ENCODE results near the gene TGFBRAP1.
"Not testable (repeated sequence)": the region's sequence is repeated elsewhere in the genome, so short reads cannot be mapped to it uniquely, and the experiment has no call there.

The TGFBRAP1 gene

DNA sequence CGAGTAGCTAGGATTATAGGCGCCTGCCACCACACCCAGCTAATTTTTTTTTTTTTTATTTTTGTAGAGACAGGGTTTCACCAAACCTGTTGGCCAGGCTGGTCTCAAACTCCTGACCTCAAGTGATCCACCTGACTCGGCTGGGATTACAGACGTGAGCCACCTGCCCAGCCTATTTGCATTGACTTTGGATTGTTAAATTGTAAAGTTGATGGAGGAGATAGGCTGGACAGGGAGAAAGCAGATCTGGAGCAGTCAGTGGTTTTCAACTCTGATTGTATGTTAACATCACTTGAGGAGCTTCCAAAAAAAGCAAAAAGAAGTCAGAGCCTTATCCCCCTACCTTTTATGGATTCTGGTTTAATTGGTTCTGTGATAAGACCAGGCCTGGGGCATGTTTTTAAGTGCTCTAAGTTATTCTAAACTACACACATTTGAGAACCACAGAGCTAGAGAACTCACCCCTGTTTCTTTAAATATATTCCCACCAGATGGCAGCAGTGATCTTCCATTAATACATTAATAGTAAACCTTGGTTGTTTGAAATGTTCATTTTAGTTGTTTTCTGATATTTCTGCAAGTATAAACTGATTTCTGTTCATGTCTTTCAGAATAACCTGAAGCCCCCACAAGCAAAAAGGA lies 15.3 kb upstream of the TGFBRAP1 start:
- DNase-seq, result no peak

GRCh38 chr2:105339414-105339813 lies 9.9 kb upstream of the TGFBRAP1 start:
- DNase-seq, result no peak

- no peak for DNase-seq
Observed at GRCh38 chr2:105338020-105338385, 8.5 kb upstream of the TGFBRAP1 start.

DNA sequence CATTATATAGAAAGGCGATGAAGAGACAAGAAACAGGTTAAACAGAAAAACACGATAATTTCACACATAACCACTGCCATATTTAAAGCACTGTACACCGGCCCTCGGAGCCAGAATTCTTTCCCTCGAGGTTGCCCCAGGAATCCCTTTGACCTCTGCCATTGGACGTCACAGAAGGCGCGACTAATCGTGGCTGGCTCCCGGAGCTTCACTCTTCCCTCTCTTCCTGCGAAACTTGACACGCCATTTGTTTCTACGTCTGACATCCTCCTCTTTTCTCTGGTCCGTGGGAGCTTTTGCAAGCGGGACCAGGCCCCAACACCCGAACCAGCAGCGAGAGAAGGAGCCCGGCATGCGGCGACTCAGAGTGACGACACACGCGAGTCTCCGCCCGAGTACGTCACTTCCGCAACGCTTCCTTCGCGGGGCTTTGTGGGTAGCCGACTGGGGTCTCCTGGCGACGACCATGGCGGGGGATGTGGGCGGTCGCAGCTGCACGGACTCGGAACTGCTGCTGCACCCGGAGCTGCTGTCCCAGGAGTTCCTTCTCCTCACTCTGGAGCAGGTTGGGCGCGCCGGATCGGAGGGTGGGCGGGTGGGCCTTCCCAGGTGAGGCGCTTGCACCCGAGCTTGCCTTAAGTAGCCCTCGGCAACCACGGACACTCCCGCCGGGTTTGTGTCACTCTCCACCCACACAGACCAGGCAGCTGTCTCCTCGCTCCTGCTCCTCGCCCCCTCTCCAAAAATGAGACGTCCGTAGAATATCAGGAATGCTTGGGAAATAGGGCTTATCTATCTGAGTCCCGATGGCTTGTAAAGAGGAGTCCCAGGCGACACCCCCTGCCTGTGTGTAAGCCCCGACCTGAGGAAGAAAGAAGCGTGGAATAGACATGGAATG lies 7.8 kb upstream of the TGFBRAP1 start, which contains the start of gene C2orf49:
Gene C2orf49, plus strand, starts transcription at position 419 of the 898 bp plus-strand sequence. Its CDS starts 48 bp downstream, at position 467.
- peak; percentile 87 for DNase-seq

DNA sequence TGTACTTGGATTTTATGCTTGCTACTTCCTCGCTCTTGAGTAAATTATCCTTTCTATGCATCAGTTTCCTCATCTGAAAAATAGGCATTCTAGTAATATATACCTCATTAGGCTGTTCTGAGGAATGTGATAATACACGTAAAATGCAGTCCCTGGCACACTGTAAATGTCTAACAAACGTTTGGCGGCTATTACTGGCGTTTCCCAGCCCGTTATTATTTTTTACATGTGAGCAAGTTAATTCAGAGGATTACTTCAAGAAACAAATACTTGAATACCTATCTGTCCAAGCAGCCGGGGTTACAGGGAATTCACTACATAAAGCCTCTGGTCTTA lies 7.2 kb upstream of the TGFBRAP1 start:
- no peak for DNase-seq

GRCh38 chr2:105335469-105335868 lies 5.9 kb upstream of the TGFBRAP1 start:
- no peak for DNase-seq

- no peak for DNase-seq
Observed at GRCh38 chr2:105334211-105334610, 4.7 kb upstream of the TGFBRAP1 start.

DNA sequence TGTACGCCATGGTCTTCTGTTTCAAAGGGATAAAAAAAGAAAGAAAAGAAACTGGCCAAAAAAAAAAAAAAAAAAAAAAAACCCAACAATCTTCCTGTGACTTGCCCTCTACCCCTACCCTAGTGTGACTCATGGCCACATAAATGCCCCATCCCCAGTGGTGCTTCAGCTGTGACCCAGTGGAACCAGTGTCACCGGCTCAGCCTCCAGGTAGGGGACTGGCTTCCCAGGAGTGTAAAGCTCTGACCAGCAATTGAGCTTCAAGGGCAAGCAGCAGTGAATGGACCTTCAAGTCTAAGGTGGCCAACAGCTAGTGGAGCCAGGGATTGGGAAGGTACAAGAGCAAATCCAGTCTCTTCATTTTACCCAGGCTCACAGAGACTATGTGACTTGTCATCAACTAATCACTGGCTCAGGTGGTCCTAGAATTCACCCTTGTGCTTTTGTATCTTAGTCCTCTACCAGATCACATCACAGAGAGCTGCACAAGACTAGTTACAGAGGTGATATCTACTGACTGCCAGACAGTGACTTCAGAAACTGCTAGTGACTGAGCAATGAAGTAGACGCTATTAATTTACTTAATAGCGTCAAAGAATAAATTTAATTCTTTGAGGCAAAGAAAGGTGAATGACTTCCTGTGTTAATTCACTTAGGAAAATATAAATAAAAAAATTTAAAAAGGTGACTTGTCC lies 1.3 kb upstream of the TGFBRAP1 start:
- no peak for DNase-seq

DNA sequence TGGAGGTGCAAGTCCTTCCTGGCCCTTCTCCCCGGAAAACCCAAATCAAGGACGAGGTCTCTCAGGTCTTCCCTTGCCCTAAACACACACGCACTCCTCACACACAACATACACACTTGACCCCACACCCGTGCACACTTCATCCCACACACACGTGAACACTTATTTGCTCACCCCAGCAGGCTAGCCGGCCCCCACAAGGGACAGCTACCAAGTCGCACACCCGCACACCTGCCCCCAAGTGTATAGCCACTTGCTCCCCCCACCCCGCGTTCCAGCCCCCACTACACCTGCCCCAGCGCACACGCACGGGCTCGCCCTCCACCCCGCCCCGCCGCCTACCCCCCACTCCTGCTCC lies 359 bp downstream of the TGFBRAP1 start:
- no peak for DNase-seq

DNA sequence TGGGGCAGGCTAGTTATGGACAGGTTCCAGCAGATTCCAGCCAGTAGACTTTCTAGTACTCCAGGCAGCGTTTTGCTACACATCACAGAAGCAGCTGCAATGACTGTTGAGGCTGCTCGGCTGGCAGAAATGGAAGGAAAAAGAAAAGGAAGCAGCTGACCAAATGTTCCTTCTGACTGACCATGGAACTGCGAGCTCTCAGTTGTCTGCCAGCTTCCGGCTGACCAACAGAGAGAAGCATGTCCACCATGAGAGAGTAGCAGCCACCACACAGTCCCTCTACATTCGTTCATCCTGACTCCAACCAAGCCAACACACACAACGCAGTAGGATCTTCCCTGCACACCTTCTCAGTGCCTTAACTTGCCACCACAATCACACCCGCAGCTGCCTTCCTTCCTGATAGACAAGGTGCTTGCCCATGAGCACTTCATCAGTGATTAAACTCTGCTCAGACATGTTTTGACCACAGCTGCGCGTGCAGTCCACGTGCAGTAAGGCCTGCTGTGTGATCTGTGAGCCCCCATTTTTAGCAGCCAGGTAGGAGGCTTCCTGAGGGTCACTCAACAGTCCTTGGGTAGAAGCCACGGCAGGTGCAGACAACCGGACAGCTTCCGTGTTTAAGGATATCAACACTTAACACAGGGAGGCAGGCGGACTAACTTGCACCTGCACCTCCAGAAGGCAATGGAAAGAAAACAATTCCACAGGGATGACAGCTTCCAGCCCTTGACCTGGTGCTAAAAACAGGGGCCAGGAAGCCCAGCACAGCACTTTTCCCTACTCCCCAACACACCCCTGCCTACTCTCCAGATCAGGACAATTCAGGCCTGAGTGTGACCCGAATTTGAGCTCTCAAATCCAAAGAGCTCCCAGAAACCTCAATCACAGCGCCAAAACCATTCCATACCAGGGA lies 996 bp downstream of the TGFBRAP1 start:
- peak; percentile 59 for DNase-seq

- no peak for DNase-seq
Observed at GRCh38 chr2:105327690-105328089, 1.8 kb downstream of the TGFBRAP1 start.

DNA sequence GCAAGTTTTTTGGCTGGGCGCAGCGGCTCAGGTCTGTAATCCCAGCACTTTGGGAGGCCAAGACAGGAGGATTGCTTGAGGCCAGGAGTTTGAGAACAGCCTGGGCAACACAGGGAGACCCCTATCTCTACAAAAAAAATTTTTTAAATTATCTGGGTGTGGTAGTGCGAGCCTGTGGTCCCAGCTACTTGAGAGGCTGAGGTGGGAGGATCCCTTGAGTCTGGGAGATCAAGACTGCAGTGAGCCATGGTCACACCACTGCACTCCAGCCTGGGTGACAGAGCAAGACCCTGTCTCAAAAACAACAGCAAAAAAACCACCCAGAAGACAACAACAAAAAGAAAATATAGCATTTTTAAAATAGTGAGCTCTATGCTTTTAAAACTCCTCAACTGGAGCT lies 2.3 kb downstream of the TGFBRAP1 start:
- DNase-seq, result not testable (repeated sequence)

GRCh38 chr2:105325389-105325963 lies 4.1 kb downstream of the TGFBRAP1 start:
- DNase-seq, result no peak

DNA sequence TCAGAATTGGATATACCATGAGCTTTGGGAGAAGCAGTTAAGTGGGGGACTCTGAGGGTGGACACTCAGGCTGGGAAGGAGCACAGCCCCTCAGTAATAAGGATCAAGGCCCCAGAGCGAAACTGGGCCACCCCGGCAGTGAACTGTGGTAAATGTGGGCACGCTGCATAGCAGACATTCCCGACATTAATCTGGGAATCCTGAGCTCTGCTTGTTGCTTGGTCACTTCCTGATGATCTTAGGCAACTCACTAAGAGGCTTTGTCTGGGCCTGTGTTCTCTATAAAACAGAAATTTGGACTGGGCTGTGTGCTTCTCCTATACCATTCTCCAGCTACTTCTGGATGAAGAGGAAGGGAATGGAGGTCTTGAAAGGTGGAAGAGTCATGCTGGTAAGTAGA lies 4.8 kb downstream of the TGFBRAP1 start:
- DNase-seq, result no peak

DNA sequence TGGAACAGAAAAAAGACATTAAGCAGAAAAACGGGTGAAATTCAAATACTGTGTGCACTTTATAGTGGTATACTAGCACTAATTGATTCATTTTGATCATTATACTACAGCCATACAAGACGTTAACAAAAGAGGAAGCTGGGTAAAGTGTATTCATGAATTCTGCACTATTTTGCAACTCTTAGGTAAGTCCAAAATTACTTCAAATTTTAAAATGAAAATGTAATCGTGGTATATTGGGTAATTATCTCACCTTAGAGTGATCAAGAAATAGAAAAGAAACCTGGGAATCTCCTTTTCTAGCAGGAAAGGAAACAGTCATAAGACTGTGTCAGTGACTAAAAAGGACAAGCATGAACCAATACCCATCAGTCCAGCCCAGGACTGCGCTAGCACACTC lies 5.4 kb downstream of the TGFBRAP1 start:
- DNase-seq, result no peak

- DNase-seq, result no peak
Observed at GRCh38 chr2:105323111-105323510, 6.4 kb downstream of the TGFBRAP1 start.

DNA sequence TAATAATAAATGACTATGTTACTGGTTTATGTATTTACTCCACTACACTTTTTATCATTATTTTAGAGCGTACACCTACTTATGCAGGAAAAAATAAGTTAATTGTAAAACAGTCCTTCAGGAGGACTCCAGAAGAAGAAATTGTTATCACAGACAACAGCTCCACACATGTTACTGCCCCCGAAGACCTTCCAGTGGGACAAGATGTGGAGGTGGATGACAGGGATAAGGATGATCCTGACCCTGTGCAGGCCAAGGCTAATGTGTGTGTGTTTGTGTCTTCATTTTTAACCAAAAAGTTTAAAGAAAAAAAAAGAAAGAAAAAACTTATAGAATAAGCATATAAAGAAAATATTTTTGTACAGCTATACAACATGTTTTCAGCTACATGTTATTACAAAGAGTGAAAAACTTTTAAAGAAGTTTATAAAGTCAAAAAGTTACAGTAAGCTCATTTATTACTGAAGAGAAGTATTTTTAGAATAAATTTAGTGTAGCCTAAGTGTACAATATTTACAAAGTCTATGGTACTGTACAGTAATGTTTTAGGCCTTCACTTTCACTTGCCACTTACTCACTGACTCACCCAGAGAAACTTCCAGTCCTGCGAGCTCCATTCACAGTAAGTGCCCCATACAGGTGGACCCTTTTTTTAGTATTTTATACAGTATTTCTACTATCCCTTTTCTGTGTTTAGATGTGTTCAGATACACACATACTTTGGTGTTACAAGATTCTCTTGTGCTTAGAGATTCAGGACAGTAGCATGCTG lies 7.5 kb downstream of the TGFBRAP1 start:
- DNase-seq, result no peak

DNA sequence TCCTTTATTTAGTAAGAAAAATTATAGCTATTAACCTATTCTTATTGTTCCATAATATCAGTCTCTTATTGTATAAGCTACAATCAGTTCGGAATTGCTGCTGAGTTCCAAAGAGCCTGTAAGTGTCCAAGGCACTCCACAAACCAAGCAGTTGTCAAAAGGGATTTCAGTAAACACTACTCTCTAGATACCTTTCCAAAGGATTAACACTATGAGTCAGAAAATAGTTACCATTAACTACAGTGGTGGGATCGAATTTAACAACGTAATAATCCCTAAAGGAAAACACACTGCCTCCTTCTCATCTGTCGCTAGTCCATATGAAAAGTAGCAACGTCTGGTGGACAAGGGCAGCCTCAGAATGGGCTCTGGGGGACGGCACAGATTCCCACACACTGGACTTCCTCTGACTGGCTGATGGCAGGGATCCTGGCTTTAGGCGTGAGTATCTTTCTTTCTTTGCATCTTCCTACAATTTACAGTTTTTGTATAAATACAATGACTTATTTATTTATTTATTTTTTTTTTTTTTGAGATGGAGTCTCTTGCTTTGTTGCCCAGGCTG lies 8.8 kb downstream of the TGFBRAP1 start:
- no peak for DNase-seq

DNA sequence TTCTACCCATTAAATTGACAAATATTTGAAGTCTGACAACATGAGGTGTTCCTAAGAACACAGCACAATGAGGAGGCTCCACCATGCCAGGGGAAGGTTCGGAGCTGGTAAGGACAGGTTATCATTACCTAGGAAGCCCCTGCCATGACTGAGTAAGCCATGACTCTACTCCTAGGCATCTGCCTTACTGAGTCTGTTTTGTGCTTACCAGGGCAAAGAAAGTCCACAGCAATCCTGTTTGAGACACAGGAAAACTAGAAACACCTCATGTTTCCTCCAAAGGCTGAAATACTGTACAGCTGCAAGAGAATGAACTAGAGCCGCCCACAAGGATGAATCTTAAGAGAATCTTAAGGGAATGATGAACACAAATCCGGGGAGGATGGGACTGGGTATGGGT lies 11.6 kb downstream of the TGFBRAP1 start:
- no peak for DNase-seq

DNA sequence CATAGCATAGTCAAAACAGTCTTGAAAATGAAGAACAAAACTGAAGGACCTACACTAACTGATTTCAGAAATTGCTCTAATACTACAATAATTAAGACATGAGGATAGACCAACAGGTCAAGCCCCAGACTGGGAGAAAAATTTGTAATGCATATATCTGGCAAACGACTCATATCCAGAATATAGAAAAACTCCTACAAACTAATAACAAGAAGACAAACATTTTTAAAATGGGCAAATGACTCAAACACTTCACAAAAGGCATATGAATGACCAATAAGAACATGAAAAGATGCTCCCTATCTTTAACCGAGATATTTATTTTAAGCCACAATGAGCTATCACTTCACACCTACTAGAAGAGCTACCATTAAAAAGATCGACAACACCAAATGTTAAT lies 14.2 kb downstream of the TGFBRAP1 start:
- DNase-seq, result no peak

- DNase-seq, result no peak
Observed at GRCh38 chr2:105313877-105314276, 15.7 kb downstream of the TGFBRAP1 start.
